T-cell (primary cell): Measurements from ENCODE around the gene THADA. TPM values are rescaled to one million over a fixed set of nuclear protein-coding genes. Genes with fewer than 3 reads are reported as not detected.

Experiments used
- ATAC-seq, 4 experiments: fragments of 200-7000 bp in 3 of 4; fragments of 150-1000 bp in 1 of 4; cut with Tn5 transposase; replicated peaks in 1 of 4; 1 replicate in 3 of 4; 2 replicates in 1 of 4; pipeline ENCODE4 v1.10.0; 2021; ENCODE audit warnings: moderate library complexity in 3 of 4, mild to moderate bottlenecking in 2 of 4, moderate number of reproducible peaks in 1 of 4
- CTCF ChIA-PET, 2 donors: fragments of 300-600 bp; sonication (Branson Sonifier 250); formaldehyde crosslinking; loops; one replicate each; lab custom pipeline; 2022; ENCODE audit warnings: antibody characterized with exemption in 2 of 2; lab: Charles Lee
- POLR2A ChIA-PET, 2 donors: fragments of 300-600 bp; sonication (Branson Sonifier 250); formaldehyde crosslinking; loops; one replicate each; lab custom pipeline; 2022; ENCODE audit warnings: antibody characterized with exemption in 2 of 2; lab: Charles Lee
- DNase-seq, 35 experiments: peaks; one replicate each; pipeline versions ENCODE4 v3.0.0 to v3.0.0-alpha.2; 2013 to 2023
- H3K27ac ChIP-seq: one replicate; pipeline ENCODE4 v1.5.1; 2013; ENCODE audit warnings: low read length
- H3K27me3 ChIP-seq, 2 experiments: replicated peaks in 1 of 2; 1 replicate in 1 of 2; 2 replicates in 1 of 2; pipeline versions ENCODE4 v1.6.1 to v1.7.0; 2013; ENCODE audit warnings: low read length in 1 of 2, mixed read lengths in 1 of 2; ENCODE audit not compliant: control insufficient read depth in 2 of 2, insufficient read depth in 2 of 2; ENCODE audit errors: extremely low read depth in 1 of 2
- H3K36me3 ChIP-seq, 2 donors: 1 replicate in 1 of 2; 2 replicates in 1 of 2; pipeline versions ENCODE4 v1.6.1 to v1.7.0; 2013; ENCODE audit warnings: low read length in 1 of 2; ENCODE audit not compliant: control insufficient read depth in 2 of 2, insufficient read depth in 1 of 2; ENCODE audit errors: extremely low read depth in 1 of 2
- H3K4me1 ChIP-seq, 2 experiments: 1 replicate in 1 of 2; 2 replicates in 1 of 2; pipeline versions ENCODE4 v1.6.1 to v1.7.0; 2013; ENCODE audit warnings: low read length in 2 of 2, mixed read lengths in 1 of 2; ENCODE audit not compliant: insufficient read depth in 2 of 2, control insufficient read depth in 1 of 2; ENCODE audit errors: extremely low read depth in 1 of 2
- H3K4me3 ChIP-seq, 2 donors: 1 replicate in 1 of 2; 2 replicates in 1 of 2; pipeline versions ENCODE4 v1.5.1 to v1.7.0; 2013; ENCODE audit warnings: mild to moderate bottlenecking in 2 of 2, low read length in 1 of 2, moderate library complexity in 1 of 2; ENCODE audit not compliant: control insufficient read depth in 1 of 2; ENCODE audit errors: extremely low read depth in 1 of 2
- H3K9me3 ChIP-seq: 2 replicates; pipeline ENCODE4 v1.7.0; 2013
- H3K27ac Mint-ChIP-seq, 2 donors: one replicate each; pipeline ENCODE4 v1.8.0; 2020 to 2021; ENCODE audit warnings: mild to moderate bottlenecking in 2 of 2, mixed read lengths in 2 of 2
- H3K27me3 Mint-ChIP-seq, 2 donors: one replicate each; pipeline ENCODE4 v1.8.0; 2021 to 2022; ENCODE audit warnings: mixed read lengths in 2 of 2
- H3K36me3 Mint-ChIP-seq: one replicate; pipeline ENCODE4 v1.8.0; 2021; ENCODE audit warnings: mixed read lengths
- H3K4me1 Mint-ChIP-seq, 3 donors: one replicate each; pipeline ENCODE4 v1.8.0; 2020 to 2022; ENCODE audit warnings: mixed read lengths in 3 of 3, mild to moderate bottlenecking in 1 of 3
- H3K4me3 Mint-ChIP-seq, 3 donors: one replicate each; pipeline ENCODE4 v1.8.0; 2020 to 2022; ENCODE audit warnings: mild to moderate bottlenecking in 3 of 3, mixed read lengths in 3 of 3, moderate library complexity in 3 of 3
- H3K9me3 Mint-ChIP-seq, 3 donors: one replicate each; pipeline ENCODE4 v1.8.0; 2020 to 2022; ENCODE audit warnings: mixed read lengths in 3 of 3
- WGBS: methylation state at CpG from one replicate; pipeline ENCODE4 v1.1.5; 2013; ENCODE audit warnings: missing lambda C conversion rate; ENCODE audit not compliant: insufficient coverage; 5-methylcytosine and 5-hydroxymethylcytosine counted together
- total RNA-seq, 35 experiments: library from RNA in 6 of 35; stranded (reverse) in 6 of 35; fragments of 120-200 nt in 1 of 35; gene quantifications; one replicate each; pipeline versions ENCODE4 v1.2.1 to v1.2.4 and lab custom pipeline; 2013 to 2026

The THADA gene
- total RNA-seq, 5 donors from 2014 or later (not counting 1 experiment from before 2014, with no cell fraction given), result 36.4 to 50.5 (median 40.6) TPM

DNA sequence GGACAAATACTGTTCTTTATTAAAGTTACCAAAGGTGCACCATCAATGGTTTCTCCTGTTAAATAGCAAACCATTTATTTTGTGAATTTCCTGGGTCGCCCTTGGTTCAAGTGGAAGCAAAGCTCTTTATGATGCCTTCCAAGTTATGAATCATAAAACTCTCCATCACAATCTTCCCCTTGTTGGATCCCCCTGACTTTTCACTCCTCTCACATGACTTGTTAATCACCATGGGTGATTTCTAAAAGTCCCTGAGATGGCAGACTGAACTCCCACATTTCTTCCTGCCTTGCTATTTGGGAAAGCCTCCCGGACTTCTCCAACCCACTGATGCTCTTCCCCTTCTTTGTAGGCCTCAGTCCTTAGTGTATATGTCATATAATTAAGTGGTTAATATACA, 176.0 kb downstream of the THADA start:
- H3K9me3 Mint-ChIP-seq, result no peaks in the 10 kb centered on the region
- ChIA-PET CTCF (interaction anchor here in 1 of 2 donors (0.6 kb wide), 1 partner anchor 319 kb away, joined by 4 read pairs; no protein-coding TSS in a partner anchor), POLR2A (no interaction called here)
- H3K4me3 Mint-ChIP-seq, result no peak overlapping the region
- no peak for ATAC-seq
- WGBS, result 100% methylated on average over 1 of the region's 2 CpGs
- H3K4me3 ChIP-seq, result no peak overlapping the region
- H3K4me1 Mint-ChIP-seq, result peaks cover 13 to 18% (median 18%) of the 10 kb centered on the region in 3 donors
- no peaks in the 10 kb centered on the region for H3K27me3 Mint-ChIP-seq
- peaks cover 4 to 7% of the 10 kb centered on the region in 2 experiments for H3K4me1 ChIP-seq
- no peaks in the 10 kb centered on the region for H3K27me3 ChIP-seq
- peaks cover 0 to 5% of the 10 kb centered on the region in 2 donors for H3K36me3 ChIP-seq
- DNase-seq, result no peak
- H3K9me3 ChIP-seq, result no peaks in the 10 kb centered on the region
- H3K27ac Mint-ChIP-seq, result no peak overlapping the region
- peaks cover 65% of the 10 kb centered on the region for H3K36me3 Mint-ChIP-seq
- no peak overlapping the region for H3K27ac ChIP-seq

DNA sequence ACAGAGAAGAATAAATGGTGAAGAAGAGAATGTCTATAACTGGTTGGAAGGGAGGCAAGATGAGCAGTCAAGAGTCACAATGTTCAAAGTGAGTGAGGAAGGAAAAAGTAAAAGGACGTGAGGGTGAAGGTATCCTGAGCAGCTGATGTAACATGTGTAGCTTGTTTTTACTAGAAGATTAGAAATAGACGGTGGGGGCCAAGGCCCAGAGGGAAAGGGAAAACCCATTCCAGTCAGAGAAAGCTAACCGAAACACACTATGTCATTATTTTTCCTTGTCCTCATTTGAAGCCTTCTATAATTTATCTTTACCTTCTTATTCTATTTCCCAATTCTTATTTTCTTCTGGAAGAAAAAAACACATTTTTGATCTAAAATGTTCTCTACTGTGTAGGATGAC, 176.6 kb downstream of the THADA start:
- H3K27me3 ChIP-seq, result no peaks in the 10 kb centered on the region
- no peak overlapping the region for H3K27ac ChIP-seq
- ChIA-PET CTCF (interaction anchor here in 1 of 2 donors (0.6 kb wide), 1 partner anchor 318 kb away, joined by 4 read pairs; no protein-coding TSS in a partner anchor), POLR2A (no interaction called here)
- ATAC-seq (no peak), DNase-seq (no peak)
- H3K4me3 ChIP-seq, result no peak overlapping the region
- WGBS, result 83% methylated on average over 1 of the region's 3 CpGs
- H3K4me1 ChIP-seq, result peaks cover 0 to 3% of the 10 kb centered on the region in 2 experiments
- no peak overlapping the region for H3K27ac Mint-ChIP-seq
- H3K27me3 Mint-ChIP-seq, result no peaks in the 10 kb centered on the region
- H3K4me3 Mint-ChIP-seq, result no peak overlapping the region
- H3K36me3 Mint-ChIP-seq, result peaks cover 65% of the 10 kb centered on the region
- H3K36me3 ChIP-seq, result peaks cover 0 to 5% of the 10 kb centered on the region in 2 donors
- H3K9me3 ChIP-seq, result no peaks in the 10 kb centered on the region
- peaks cover 12 to 18% (median 12%) of the 10 kb centered on the region in 3 donors for H3K4me1 Mint-ChIP-seq
- H3K9me3 Mint-ChIP-seq, result no peaks in the 10 kb centered on the region

DNA sequence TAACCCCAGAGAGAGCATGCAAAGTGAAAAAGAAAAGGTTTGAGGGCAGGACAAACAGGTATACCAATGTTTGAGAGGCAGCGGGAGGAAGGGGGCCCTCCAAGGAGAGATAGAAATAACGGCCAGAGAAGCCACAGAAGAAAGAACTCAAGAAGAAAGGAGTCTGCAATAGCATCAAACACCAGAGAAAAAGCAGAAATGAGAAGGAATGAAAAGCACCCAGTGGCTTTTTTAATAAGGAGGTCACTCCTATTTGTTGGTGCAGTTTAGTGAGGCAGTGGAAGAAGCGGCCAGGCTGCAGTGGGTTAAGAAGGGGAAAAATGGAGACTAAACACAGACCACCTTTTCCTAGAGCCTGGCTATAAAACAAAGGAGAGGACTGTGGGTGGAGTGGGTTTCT, 177.2 kb downstream of the THADA start:
- Mint-ChIP-seq H3K4me1 (peaks cover 7 to 13% (median 7%) of the 10 kb centered on the region in 3 donors), H3K27ac (no peak overlapping the region), H3K36me3 (peaks cover 69% of the 10 kb centered on the region), H3K4me3 (no peak overlapping the region), H3K27me3 (no peaks in the 10 kb centered on the region), H3K9me3 (no peaks in the 10 kb centered on the region)
- Histone ChIP-seq H3K4me3 (no peak overlapping the region), H3K4me1 (no peaks in the 10 kb centered on the region), H3K9me3 (no peaks in the 10 kb centered on the region), H3K27ac (no peak overlapping the region), H3K36me3 (peaks cover 0 to 5% of the 10 kb centered on the region in 2 donors), H3K27me3 (no peaks in the 10 kb centered on the region)
- ChIA-PET CTCF (no interaction called here), POLR2A (no interaction called here)
- DNase-seq (no peak), ATAC-seq (no peak)
- WGBS, result 100% methylated on average over 2 of the region's 3 CpGs

DNA sequence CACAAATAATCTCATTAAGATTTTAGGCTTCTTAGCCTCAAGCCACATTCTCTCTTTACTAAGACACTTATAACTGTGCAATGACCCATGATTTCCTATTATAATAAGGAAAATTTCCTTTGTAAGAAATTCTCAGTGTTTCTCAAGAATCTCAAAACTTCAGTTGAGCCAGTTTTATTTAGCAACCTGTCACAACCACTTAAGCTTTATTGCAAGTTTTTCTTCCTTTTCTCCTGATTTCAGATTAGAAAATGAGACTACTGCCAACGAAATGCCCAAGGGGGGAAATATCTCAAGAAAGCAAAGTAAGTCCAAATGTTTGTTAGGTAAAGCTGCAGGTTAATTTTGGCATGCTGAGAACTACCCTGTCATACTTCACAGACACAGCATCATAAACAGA, 178.5 kb downstream of the THADA start:
- POLR2A ChIA-PET, result no interaction called here
- Mint-ChIP-seq H3K9me3 (no peaks in the 10 kb centered on the region), H3K27ac (no peak overlapping the region), H3K4me1 (peaks cover 5 to 11% (median 7%) of the 10 kb centered on the region in 3 donors), H3K36me3 (peaks cover 69% of the 10 kb centered on the region), H3K27me3 (no peaks in the 10 kb centered on the region), H3K4me3 (no peak overlapping the region)
- Histone ChIP-seq H3K36me3 (peaks cover 0 to 5% of the 10 kb centered on the region in 2 donors), H3K27ac (no peak overlapping the region), H3K4me1 (no peaks in the 10 kb centered on the region), H3K27me3 (no peaks in the 10 kb centered on the region), H3K4me3 (no peak overlapping the region), H3K9me3 (no peaks in the 10 kb centered on the region)
- CTCF ChIA-PET, result no interaction called here
- DNase-seq (no peak), ATAC-seq (no peak)
- WGBS, result no CpG with 5 or more reads among the region's 1 CpG

DNA sequence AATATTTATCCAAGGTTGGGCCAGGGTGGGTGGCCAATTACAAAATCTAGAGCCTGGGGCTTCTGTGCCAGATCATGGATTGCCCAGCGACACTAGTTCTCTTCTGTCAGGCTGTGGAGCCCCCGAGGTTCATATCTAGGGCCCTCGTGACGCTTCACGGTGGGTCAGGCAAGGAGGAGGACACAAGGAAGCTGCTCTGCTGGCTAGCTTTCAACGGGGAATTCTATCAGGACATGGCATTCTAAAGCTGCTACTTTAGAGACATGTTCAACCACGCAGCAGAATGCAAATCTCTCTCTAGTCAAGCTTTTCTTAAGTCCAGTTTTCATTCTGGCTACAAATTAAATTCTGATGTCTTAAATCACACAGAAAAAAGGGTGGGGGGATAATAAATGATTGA, 180.2 kb downstream of the THADA start:
- no peak overlapping the region for H3K27ac Mint-ChIP-seq
- no peaks in the 10 kb centered on the region for H3K9me3 Mint-ChIP-seq
- no peak for ATAC-seq
- no peak overlapping the region for H3K4me3 ChIP-seq
- 97% methylated on average over 6 of the region's 7 CpGs for WGBS
- H3K9me3 ChIP-seq, result no peaks in the 10 kb centered on the region
- H3K4me3 Mint-ChIP-seq, result no peak overlapping the region
- H3K4me1 ChIP-seq, result no peaks in the 10 kb centered on the region
- no peaks in the 10 kb centered on the region for H3K27me3 Mint-ChIP-seq
- H3K27me3 ChIP-seq, result no peaks in the 10 kb centered on the region
- H3K4me1 Mint-ChIP-seq, result peaks cover 5 to 11% (median 7%) of the 10 kb centered on the region in 3 donors
- no peak for DNase-seq
- peaks cover 60% of the 10 kb centered on the region for H3K36me3 Mint-ChIP-seq
- peaks cover 0 to 5% of the 10 kb centered on the region in 2 donors for H3K36me3 ChIP-seq
- ChIA-PET POLR2A (no interaction called here), CTCF (no interaction called here)
- H3K27ac ChIP-seq, result no peak overlapping the region

DNA sequence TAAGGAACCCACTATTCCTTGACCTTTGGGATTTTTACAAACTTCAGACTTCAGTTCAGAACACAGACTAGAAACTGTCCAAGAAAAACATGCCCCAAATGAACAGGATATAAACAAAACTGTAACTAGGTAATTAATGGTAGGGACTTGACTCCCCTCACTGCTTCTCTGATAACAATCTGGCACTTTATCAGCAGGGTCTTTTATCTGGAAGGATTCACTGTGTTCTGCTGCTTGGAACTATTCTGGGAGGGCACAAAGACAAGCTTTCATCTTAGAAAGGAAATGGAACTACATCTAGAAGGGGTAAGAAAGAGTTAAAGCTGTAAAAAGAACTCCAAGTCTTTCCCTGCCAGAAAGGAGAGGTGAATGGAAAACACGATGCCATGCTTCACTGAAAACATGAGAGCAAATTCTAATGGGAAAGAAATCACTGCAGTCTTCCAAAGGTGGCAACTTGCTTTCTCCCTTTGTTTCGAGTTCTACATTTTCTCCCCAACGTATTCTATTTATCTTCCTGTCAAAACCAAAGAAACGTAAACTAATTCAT, 181.2 kb downstream of the THADA start:
- Histone ChIP-seq H3K36me3 (peaks cover 0 to 5% of the 10 kb centered on the region in 2 donors), H3K9me3 (no peaks in the 10 kb centered on the region), H3K27ac (no peak overlapping the region), H3K4me1 (no peaks in the 10 kb centered on the region), H3K4me3 (no peak overlapping the region), H3K27me3 (no peaks in the 10 kb centered on the region)
- Mint-ChIP-seq H3K4me1 (peaks cover 5 to 11% (median 7%) of the 10 kb centered on the region in 3 donors), H3K4me3 (no peak overlapping the region), H3K27ac (no peak overlapping the region), H3K36me3 (peaks cover 54% of the 10 kb centered on the region), H3K9me3 (no peaks in the 10 kb centered on the region), H3K27me3 (no peaks in the 10 kb centered on the region)
- DNase-seq, result no peak
- CTCF ChIA-PET, result no interaction called here
- POLR2A ChIA-PET, result interaction anchor here in 1 of 2 donors (0.6 kb wide), 1 partner anchor 186 kb away, joined by 3 read pairs; no protein-coding TSS in a partner anchor
- WGBS, result no CpG with 5 or more reads among the region's 4 CpGs
- ATAC-seq, result no peak
